Endothelial cell of umbilical vein (primary cell): Measurements from ENCODE around the gene HAND2. TPM values are rescaled to one million over a fixed set of nuclear protein-coding genes. Genes with fewer than 3 reads are reported as not detected.

ENCODE experiments used
- BruUV-seq: library from RNA; stranded (reverse); fragments of 400-500 nt; replicated peaks from 2 replicates; lab custom pipeline; 2021; lab: Mats Ljungman, UMichigan
- CTCF ChIA-PET: fragments of 300-600, 350-600 bp; sonication (Branson Sonifier 250); formaldehyde crosslinking; loops from one replicate; lab custom pipeline; 2021; ENCODE audit warnings: antibody characterized with exemption, inconsistent platforms; lab: Charles Lee
- POLR2A ChIA-PET: fragments of 300-600, 350-600 bp; sonication (Branson Sonifier 250); formaldehyde crosslinking; loops from one replicate; lab custom pipeline; 2021; ENCODE audit warnings: antibody characterized with exemption, inconsistent platforms; lab: Charles Lee
- DNase-seq: peaks from one replicate; pipeline ENCODE4 v3.0.0-alpha.2; 2011; ENCODE audit warnings: low read depth, low spot score
- FAIRE-seq: peaks from 2 replicates; lab custom pipeline; 2011; peaks lifted over from hg19 to GRCh38; lab: Jason Lieb, UNC
- H2AFZ ChIP-seq: 2 replicates; pipeline ENCODE4 v1.6.0; 2012; ENCODE audit warnings: low read depth, low read length, control low read depth, inconsistent platforms
- H3K27ac ChIP-seq: 2 replicates; pipeline ENCODE4 v1.5.1; 2011; ENCODE audit warnings: low read depth, mild to moderate bottlenecking, control low read depth, low read length, moderate library complexity; ENCODE audit not compliant: insufficient read depth
- H3K27me3 ChIP-seq, 2 experiments: 2 replicates each; pipeline versions ENCODE4 v1.6.0 to v1.6.1; 2011; ENCODE audit warnings: low read length in 2 of 2, mixed read lengths in 1 of 2; ENCODE audit not compliant: control insufficient read depth in 2 of 2, insufficient read depth in 2 of 2
- H3K36me3 ChIP-seq, 2 experiments: 2 replicates in 1 of 2; 3 replicates in 1 of 2; pipeline ENCODE4 v1.5.1; 2011; ENCODE audit warnings: low read length in 2 of 2, mild to moderate bottlenecking in 1 of 2, moderate library complexity in 1 of 2; ENCODE audit not compliant: control insufficient read depth in 2 of 2, insufficient read depth in 2 of 2; ENCODE audit errors: extremely low read depth in 1 of 2
- H3K4me1 ChIP-seq: 3 replicates; pipeline ENCODE4 v1.5.1; 2011; ENCODE audit warnings: mild to moderate bottlenecking, low read length; ENCODE audit not compliant: control insufficient read depth, insufficient read depth; ENCODE audit errors: extremely low read depth
- H3K4me2 ChIP-seq: 2 replicates; pipeline ENCODE4 v1.6.1; 2011; ENCODE audit warnings: low read length, control low read depth, mixed read lengths; ENCODE audit not compliant: insufficient read depth
- H3K4me3 ChIP-seq, 3 experiments: fragments of 200-600 bp in 1 of 3; sonication (generic), shearing (Covaris generic) in 1 of 3; replicated peaks in 1 of 3; 2 replicates each; pipeline ENCODE4 v1.5.1; 2011 to 2016; ENCODE audit warnings: control low read depth in 3 of 3, low read length in 3 of 3, mild to moderate bottlenecking in 2 of 3, inconsistent platforms in 1 of 3, low read depth in 1 of 3, moderate library complexity in 1 of 3; ENCODE audit not compliant: insufficient read depth in 1 of 3
- H3K79me2 ChIP-seq: 2 replicates; pipeline ENCODE4 v1.6.0; 2012; ENCODE audit warnings: low read length, inconsistent platforms; ENCODE audit not compliant: control insufficient read depth, insufficient read depth
- H3K9ac ChIP-seq: replicated peaks from 2 replicates; pipeline ENCODE3; 2011; ENCODE audit warnings: low read length, control low read depth; ENCODE audit not compliant: insufficient read depth; ENCODE audit errors: extremely low read depth
- H3K9me1 ChIP-seq: replicated peaks from 3 replicates; pipeline ENCODE4 v1.6.0; 2011; ENCODE audit warnings: mild to moderate bottlenecking, low read length; ENCODE audit not compliant: control insufficient read depth, insufficient read depth; ENCODE audit errors: extremely low read depth
- H3K9me3 ChIP-seq: replicated peaks from 2 replicates; pipeline ENCODE4 v1.5.1; 2012; ENCODE audit warnings: low read length, inconsistent platforms; ENCODE audit not compliant: control insufficient read depth, insufficient read depth
- H4K20me1 ChIP-seq: replicated peaks from 2 replicates; pipeline ENCODE3; 2011; ENCODE audit warnings: mild to moderate bottlenecking, low read length; ENCODE audit not compliant: control insufficient read depth, insufficient read depth; ENCODE audit errors: extremely low read depth
- CTCF ChIP-seq, 2 donors: IDR thresholded peaks; 1 replicate in 1 of 2; 2 replicates in 1 of 2; pipeline ENCODE4 v1.5.1; 2011; ENCODE audit warnings: low read length in 2 of 2, mild to moderate bottlenecking in 2 of 2, moderate library complexity in 2 of 2, control low read depth in 1 of 2, inconsistent platforms in 1 of 2, low read depth in 1 of 2; ENCODE audit not compliant: insufficient read depth in 1 of 2; ENCODE audit errors: extremely low read depth in 1 of 2
- EZH2 ChIP-seq: IDR thresholded peaks from 2 replicates; pipeline ENCODE4 v1.6.1; 2012; ENCODE audit warnings: borderline replicate concordance, low read depth, mild to moderate bottlenecking, moderate library complexity, low read length, inconsistent platforms; ENCODE audit not compliant: severe bottlenecking
- FOS ChIP-seq: IDR thresholded peaks from 2 replicates; pipeline ENCODE4 v1.6.1; 2011; ENCODE audit warnings: mild to moderate bottlenecking, low read length, moderate library complexity, borderline replicate concordance; ENCODE audit not compliant: insufficient read depth
- GATA2 ChIP-seq: IDR thresholded peaks from 2 replicates; pipeline ENCODE4 v1.7.0; 2011; ENCODE audit warnings: low read depth, mild to moderate bottlenecking, moderate library complexity, mixed read lengths, low read length; ENCODE audit not compliant: insufficient read length, insufficient read depth
- JUN ChIP-seq: IDR thresholded peaks from 2 replicates; pipeline ENCODE4 v1.6.1; 2011; ENCODE audit warnings: borderline replicate concordance, low read depth; ENCODE audit not compliant: insufficient read length, insufficient read depth
- MAX ChIP-seq: IDR thresholded peaks from 2 replicates; pipeline ENCODE4 v1.6.1; 2011; ENCODE audit not compliant: insufficient read depth, insufficient read length
- MYC ChIP-seq: IDR thresholded peaks from one replicate; pipeline ENCODE4 v1.6.1; 2011; ENCODE audit warnings: mild to moderate bottlenecking, low read depth, low read length
- POLR2A ChIP-seq: IDR thresholded peaks from 2 replicates; pipeline ENCODE4 v1.6.1; 2012; ENCODE audit warnings: low read depth, mild to moderate bottlenecking, control low read depth, low read length
- POLR2AphosphoS5 ChIP-seq: IDR thresholded peaks from 2 replicates; pipeline ENCODE4 v1.6.1; 2012; ENCODE audit warnings: low read depth, mild to moderate bottlenecking, control low read depth, low read length, moderate library complexity; ENCODE audit not compliant: insufficient read depth
- dilution Hi-C: fragments of 300-500 bp; cut with MboI; formaldehyde crosslinking; loops from one replicate; pipeline ENCODE4 v1.15.0; 2019; ENCODE audit warnings: low sequenced_read_pairs; ENCODE audit not compliant: extremely low pct_ligation_motif_present
- intact Hi-C: fragments of 100-400 bp; cut with micrococcal nuclease; formaldehyde crosslinking; loops from one replicate; pipeline ENCODE4 v1.10.0; 2022
- polyA plus RNA-seq, 4 experiments: library from polyadenylated mRNA; depleted of rRNA in 3 of 4; stranded (reverse) in 3 of 4; unstranded in 1 of 4; fragments of >200 nt; gene quantifications; 2 replicates each; pipeline versions ENCODE4 v1.2.1 to v1.2.3, GENCODE V29; 2011 to 2012; ENCODE audit warnings: missing spikeins in 1 of 4
- total RNA-seq: library from RNA; stranded (reverse); gene quantifications from 2 replicates; pipeline ENCODE4 v1.2.3, GENCODE V29; 2021

The HAND2 gene
- total and polyA plus RNA-seq, 2 donors (not counting 3 experiments of a cell fraction or from before 2014, with no cell fraction given), result not detected

- no peak for TF ChIP-seq JUN
- TF ChIP-seq POLR2A, result no peak
- no peak for TF ChIP-seq POLR2AphosphoS5
- no peak for TF ChIP-seq MAX
- no peak for TF ChIP-seq MYC
- no peak for TF ChIP-seq FOS
- TF ChIP-seq GATA2, result no peak
- TF ChIP-seq EZH2, result no peak
- no peak for TF ChIP-seq CTCF (IDR thresholded peaks at IDR 0.05; ENCODE audit: extremely low read depth in 1 of 2, insufficient read depth in 1 of 2, low read depth in 1 of 2, low read length in 2 of 2)
- H3K9ac ChIP-seq, result no peak overlapping the region
- no TSS peak for BruUV-seq
- H3K9me3 ChIP-seq, result no peaks in the 10 kb centered on the region
- H3K79me2 ChIP-seq, result no peaks in the 10 kb centered on the region
- DNase-seq (no peak), FAIRE-seq (no peak)
- H3K36me3 ChIP-seq, result no peaks in the 10 kb centered on the region
- H3K27ac ChIP-seq, result no peak overlapping the region
- H2AFZ ChIP-seq, result no peak overlapping the region
- peaks cover 90 to 95% of the 10 kb centered on the region in 2 experiments for H3K27me3 ChIP-seq
- dilution Hi-C loops (no loop called here), intact Hi-C loops (no loop called here)
- ChIA-PET POLR2A (no interaction called here), CTCF (interaction anchor here (1.2 to 3.5 kb wide), 4 partner anchors 10 to 185 kb away, joined by 3 to 19 read pairs (median 4); no protein-coding TSS in a partner anchor)
- H3K4me1 ChIP-seq, result peaks cover 13% of the 10 kb centered on the region
- no peaks in the 10 kb centered on the region for H4K20me1 ChIP-seq
- no peak overlapping the region for H3K4me3 ChIP-seq
- H3K4me2 ChIP-seq, result no peak overlapping the region
- no peaks in the 10 kb centered on the region for H3K9me1 ChIP-seq
Observed at GRCh38 chr4:173504181-173504503, 25.9 kb downstream of the HAND2 start.
